Neuronal stem cell (in vitro differentiated cells): ENCODE results near the gene EARS2.
A peak's percentile ranks its signal among the peaks of the same experiment; 100 is the strongest.

Experiments used
- DNase-seq: peaks from one replicate; pipeline ENCODE4 v3.0.0-alpha.2; 2013; ENCODE audit warnings: low spot score
- H2AFZ ChIP-seq: one replicate; pipeline ENCODE4 v1.6.1; 2013; ENCODE audit warnings: mild to moderate bottlenecking, low read length, inconsistent platforms
- H2AK5ac ChIP-seq: 2 replicates; pipeline ENCODE4 v1.6.1; 2013; ENCODE audit warnings: low read depth, mild to moderate bottlenecking, inconsistent platforms, low read length, moderate library complexity, mixed read lengths
- H2BK120ac ChIP-seq: 2 replicates; pipeline ENCODE4 v1.6.1; 2013; ENCODE audit warnings: low read depth, mild to moderate bottlenecking, inconsistent platforms, low read length, moderate library complexity, mixed read lengths
- H2BK12ac ChIP-seq: one replicate; pipeline ENCODE4 v1.6.1; 2013; ENCODE audit warnings: low read length, inconsistent platforms
- H2BK15ac ChIP-seq: 2 replicates; pipeline ENCODE4 v1.6.1; 2013; ENCODE audit warnings: mild to moderate bottlenecking, low read length, inconsistent platforms, mixed read lengths
- H2BK5ac ChIP-seq: one replicate; pipeline ENCODE4 v1.6.1; 2013; ENCODE audit warnings: inconsistent platforms, mild to moderate bottlenecking, low read length, moderate library complexity
- H3K14ac ChIP-seq: one replicate; pipeline ENCODE4 v1.6.1; 2013; ENCODE audit warnings: low read length, inconsistent platforms
- H3K18ac ChIP-seq: 2 replicates; pipeline ENCODE4 v1.6.1; 2013; ENCODE audit warnings: low read length, inconsistent platforms
- H3K23ac ChIP-seq: 2 replicates; pipeline ENCODE4 v1.6.1; 2013; ENCODE audit warnings: low read depth, mild to moderate bottlenecking, mixed read lengths, low read length, inconsistent platforms; ENCODE audit not compliant: poor library complexity
- H3K27ac ChIP-seq: replicated peaks from 3 replicates; pipeline ENCODE4 v1.5.1; 2013; ENCODE audit warnings: low read length, inconsistent platforms
- H3K27me3 ChIP-seq, 3 experiments: 2 replicates each; pipeline ENCODE4 v1.6.1; 2013; ENCODE audit warnings: low read length in 3 of 3, mild to moderate bottlenecking in 2 of 3, inconsistent platforms in 1 of 3, low read depth in 1 of 3, mixed read lengths in 1 of 3, moderate library complexity in 1 of 3; ENCODE audit not compliant: control insufficient read depth in 3 of 3, insufficient read depth in 3 of 3
- H3K36me3 ChIP-seq, 2 donors: replicated peaks in 1 of 2; 2 replicates each; pipeline ENCODE4 v1.6.1; 2013; ENCODE audit warnings: low read length in 2 of 2; ENCODE audit not compliant: control insufficient read depth in 2 of 2, insufficient read depth in 2 of 2
- H3K4ac ChIP-seq: 2 replicates; pipeline ENCODE4 v1.6.1; 2013; ENCODE audit warnings: inconsistent platforms, mild to moderate bottlenecking, low read length, moderate library complexity
- H3K4me1 ChIP-seq, 2 donors: 1 replicate in 1 of 2; 2 replicates in 1 of 2; pipeline ENCODE4 v1.6.1; 2013; ENCODE audit warnings: low read length in 2 of 2, low read depth in 1 of 2; ENCODE audit not compliant: control insufficient read depth in 2 of 2, insufficient read depth in 1 of 2
- H3K4me2 ChIP-seq: one replicate; pipeline ENCODE4 v1.6.1; 2013; ENCODE audit warnings: mild to moderate bottlenecking, low read length, inconsistent platforms; ENCODE audit not compliant: insufficient read depth, poor library complexity, severe bottlenecking
- H3K4me3 ChIP-seq, 2 donors: 2 replicates each; pipeline ENCODE4 v1.5.1; 2013; ENCODE audit warnings: low read length in 2 of 2, mild to moderate bottlenecking in 2 of 2, inconsistent platforms in 1 of 2, moderate library complexity in 1 of 2
- H3K79me1 ChIP-seq: one replicate; pipeline ENCODE4 v1.6.1; 2013; ENCODE audit warnings: low read depth, mild to moderate bottlenecking, inconsistent platforms, low read length, moderate library complexity
- H3K9ac ChIP-seq: one replicate; pipeline ENCODE4 v1.6.1; 2013; ENCODE audit warnings: mild to moderate bottlenecking, low read depth, low read length, inconsistent platforms; ENCODE audit not compliant: poor library complexity
- H3K9me3 ChIP-seq, 2 donors: replicated peaks in 1 of 2; 2 replicates each; pipeline versions ENCODE3 to v1.6.1; 2013; ENCODE audit warnings: low read length in 2 of 2, mild to moderate bottlenecking in 2 of 2, inconsistent platforms in 1 of 2, low read depth in 1 of 2, mixed read lengths in 1 of 2, moderate library complexity in 1 of 2; ENCODE audit not compliant: control insufficient read depth in 2 of 2, insufficient read depth in 1 of 2
- H4K8ac ChIP-seq: one replicate; pipeline ENCODE4 v1.6.1; 2013; ENCODE audit warnings: low read depth, mild to moderate bottlenecking, inconsistent platforms, low read length, moderate library complexity
- H4K91ac ChIP-seq: one replicate; pipeline ENCODE4 v1.6.1; 2013; ENCODE audit warnings: low read length, low read depth, mild to moderate bottlenecking, inconsistent platforms; ENCODE audit not compliant: poor library complexity
- WGBS, 2 donors: extraction: QIAGEN DNeasy Blood & Tissue Kit; methylation state at CpG; one replicate each; pipeline ENCODE4 v1.1.7; 2013; ENCODE audit warnings: missing lambda C conversion rate in 2 of 2, mixed read lengths in 1 of 2; ENCODE audit not compliant: insufficient read length in 2 of 2, insufficient replicate concordance in 1 of 2; ENCODE audit errors: extremely low coverage in 2 of 2; 5-methylcytosine and 5-hydroxymethylcytosine counted together

The EARS2 gene

GRCh38 chr16:23502466-23502865 lies 54.7 kb downstream of the EARS2 start:
- no peak overlapping the region for H3K4ac ChIP-seq
- no CpG with 5 or more reads among the region's 2 CpGs for WGBS, 2 donors
- H3K23ac ChIP-seq = no peak overlapping the region
- H3K27ac ChIP-seq = no peak overlapping the region
- no peak overlapping the region for H2BK5ac ChIP-seq
- H4K91ac ChIP-seq = no peak overlapping the region
- peaks cover 10% of the 10 kb centered on the region for H3K79me1 ChIP-seq
- H4K8ac ChIP-seq = no peak overlapping the region
- no peak overlapping the region for H3K4me3 ChIP-seq
- H2BK12ac ChIP-seq = no peak overlapping the region
- peaks cover 21 to 27% of the 10 kb centered on the region in 2 donors for H3K4me1 ChIP-seq
- H2BK120ac ChIP-seq = no peak overlapping the region
- H3K27me3 ChIP-seq = no peaks in the 10 kb centered on the region
- no peak overlapping the region for H3K18ac ChIP-seq
- no peak overlapping the region for H3K9ac ChIP-seq
- no peak overlapping the region for H3K4me2 ChIP-seq
- peaks cover 4 to 54% of the 10 kb centered on the region in 2 donors for H3K36me3 ChIP-seq
- no peak for DNase-seq
- H2BK15ac ChIP-seq = no peak overlapping the region
- no peaks in the 10 kb centered on the region for H3K9me3 ChIP-seq
- no peak overlapping the region for H2AK5ac ChIP-seq
- no peak overlapping the region for H3K14ac ChIP-seq
- no peak overlapping the region for H2AFZ ChIP-seq

GRCh38 chr16:23501291-23501690 lies 55.9 kb downstream of the EARS2 start:
- Histone ChIP-seq H3K4me1 (peaks cover 19 to 22% of the 10 kb centered on the region in 2 donors), H3K79me1 (peaks cover 8% of the 10 kb centered on the region), H3K4me3 (no peak overlapping the region), H4K91ac (no peak overlapping the region), H4K8ac (no peak overlapping the region), H3K4me2 (no peak overlapping the region), H3K14ac (no peak overlapping the region), H2BK12ac (no peak overlapping the region), H2AFZ (no peak overlapping the region), H2BK15ac (no peak overlapping the region), H3K27ac (no peak overlapping the region), H3K36me3 (peaks cover 7 to 55% of the 10 kb centered on the region in 2 donors), H2BK120ac (no peak overlapping the region), H2BK5ac (no peak overlapping the region), H3K27me3 (no peaks in the 10 kb centered on the region), H3K9ac (no peak overlapping the region), H3K23ac (no peak overlapping the region), H3K9me3 (no peaks in the 10 kb centered on the region), H3K18ac (no peak overlapping the region), H3K4ac (no peak overlapping the region), H2AK5ac (no peak overlapping the region)
- no peak for DNase-seq
- WGBS, 2 donors = no CpG with 5 or more reads among the region's 5 CpGs

- Histone ChIP-seq H2BK15ac (no peak overlapping the region), H3K9me3 (no peaks in the 10 kb centered on the region), H2AFZ (no peak overlapping the region), H2BK5ac (no peak overlapping the region), H3K9ac (no peak overlapping the region), H4K8ac (no peak overlapping the region), H3K36me3 (peaks cover 7 to 55% of the 10 kb centered on the region in 2 donors), H3K27ac (no peak overlapping the region), H3K4me3 (no peak overlapping the region), H2BK12ac (no peak overlapping the region), H3K4me2 (no peak overlapping the region), H3K4ac (no peak overlapping the region), H3K23ac (no peak overlapping the region), H3K79me1 (peaks cover 8% of the 10 kb centered on the region), H2BK120ac (no peak overlapping the region), H3K27me3 (no peaks in the 10 kb centered on the region), H3K18ac (no peak overlapping the region), H3K14ac (no peak overlapping the region), H3K4me1 (peaks cover 17 to 18% of the 10 kb centered on the region in 2 donors), H4K91ac (no peak overlapping the region), H2AK5ac (no peak overlapping the region)
- DNase-seq = no peak
- no CpG with 5 or more reads among the region's 4 CpGs for WGBS, 2 donors
These were observed 56.3 kb downstream of the EARS2 start for GRCh38 chr16:23500862-23501225.

GRCh38 chr16:23500212-23500861 lies 56.8 kb downstream of the EARS2 start:
- Histone ChIP-seq H3K36me3 (peaks cover 12 to 60% of the 10 kb centered on the region in 2 donors), H3K9ac (peak overlapping the region; percentile 57), H4K8ac (no peak overlapping the region), H3K18ac (no peak overlapping the region), H3K4me1 (peaks cover 15 to 16% of the 10 kb centered on the region in 2 donors), H2BK120ac (no peak overlapping the region), H3K23ac (no peak overlapping the region), H2BK15ac (no peak overlapping the region), H2AK5ac (no peak overlapping the region), H2BK5ac (no peak overlapping the region), H4K91ac (no peak overlapping the region), H3K4me2 (no peak overlapping the region), H2AFZ (no peak overlapping the region), H3K4me3 (no peak overlapping the region), H3K9me3 (no peaks in the 10 kb centered on the region), H2BK12ac (no peak overlapping the region), H3K27me3 (no peaks in the 10 kb centered on the region), H3K4ac (no peak overlapping the region), H3K79me1 (peaks cover 8% of the 10 kb centered on the region), H3K27ac (no peak overlapping the region), H3K14ac (no peak overlapping the region)
- DNase-seq = no peak
- no CpG with 5 or more reads among the region's 20 CpGs for WGBS, 2 donors
